ENCODE results near the gene FAM236D. TPM values are rescaled to one million over a fixed set of nuclear protein-coding genes. Genes with fewer than 3 reads are reported as not detected.
"Not testable (repeated sequence)": the region's sequence is repeated elsewhere in the genome, so short reads cannot be mapped to it uniquely, and the experiment has no call there.

The FAM236D gene
- total RNA-seq, 1 experiment from 2014 or later: not detected

- WGBS (ENCODE audit: extremely low coverage, insufficient read length, low lambda C conversion rate): no CpG with 5 or more reads among the region's 44 CpGs
- H3K27me3 Mint-ChIP-seq (ENCODE audit: low read depth); H3K9ac ChIP-seq (ENCODE audit: extremely low read depth, insufficient read length, low read length); H3K36me3 Mint-ChIP-seq (ENCODE audit: insufficient read depth in 1 of 3, low read depth in 3 of 3); H3K23me2 ChIP-seq (ENCODE audit: insufficient read length, low read depth, low read length, poor library complexity, severe bottlenecking); H3K27ac ChIP-seq (ENCODE audit: insufficient read length, low read depth, low read length); H4K91ac ChIP-seq (ENCODE audit: insufficient read length, low read depth, low read length); H2BK120ac ChIP-seq (ENCODE audit: low read depth, low read length, poor library complexity, severe bottlenecking); H3K4me1 ChIP-seq (ENCODE audit: insufficient read depth, low read length); H3K4me1 Mint-ChIP-seq; H3K27me3 ChIP-seq (ENCODE audit: insufficient read depth, low read length); H3K18ac ChIP-seq (ENCODE audit: insufficient read length, low read depth, low read length); H3K79me2 ChIP-seq (ENCODE audit: insufficient read depth, low read length); H3K9me3 ChIP-seq (ENCODE audit: control insufficient read depth, low read depth, low read length); H3K4ac ChIP-seq (ENCODE audit: low read depth, low read length); H2BK12ac ChIP-seq (ENCODE audit: insufficient read length, low read depth, low read length); H4K8ac ChIP-seq (replicated peaks; ENCODE audit: insufficient read length, low read depth, low read length); H2BK15ac ChIP-seq (ENCODE audit: low read depth, low read length); H2AK5ac ChIP-seq (ENCODE audit: insufficient read length, low read length); H3K23ac ChIP-seq (ENCODE audit: insufficient read length, low read depth, low read length); H3K27ac Mint-ChIP-seq; H2BK5ac ChIP-seq (ENCODE audit: insufficient read length, low read length); H2BK20ac ChIP-seq (ENCODE audit: low read depth, low read length, poor library complexity, severe bottlenecking); H3K4me3 Mint-ChIP-seq; H3T11ph ChIP-seq (ENCODE audit: low read length); H4K5ac ChIP-seq (ENCODE audit: insufficient read length, low read depth, low read length); H3K56ac ChIP-seq (ENCODE audit: insufficient read length, low read depth, low read length); H2AFZ ChIP-seq (ENCODE audit: low read length); H4K20me1 ChIP-seq (ENCODE audit: control insufficient read depth, insufficient read depth, insufficient read length); DNase-seq; H3K79me1 ChIP-seq (ENCODE audit: insufficient read depth, low read depth, low read length, poor library complexity, severe bottlenecking); H3K9me3 Mint-ChIP-seq; H3K14ac ChIP-seq (ENCODE audit: insufficient read depth, low read length); H3K4me2 ChIP-seq (ENCODE audit: insufficient read depth, insufficient read length, low read length): not testable (repeated sequence)
Measured at GRCh38 chrX:72776653-72777466, 31.1 kb downstream of the FAM236D start, which contains the start of gene DMRTC1B. Gene DMRTC1B (plus strand): TSS chrX:72776890. CDS start chrX:72845136, 68,246 bp downstream.

GRCh38 chrX:72760454-72760853 is 47.6 kb downstream of the FAM236D start:
- H4K5ac ChIP-seq (ENCODE audit: insufficient read length, low read depth, low read length); H3K36me3 Mint-ChIP-seq (ENCODE audit: insufficient read depth in 1 of 3, low read depth in 3 of 3); H3K4me3 Mint-ChIP-seq; H4K91ac ChIP-seq (ENCODE audit: insufficient read length, low read depth, low read length); H2BK15ac ChIP-seq (ENCODE audit: low read depth, low read length); H2BK120ac ChIP-seq (ENCODE audit: low read depth, low read length, poor library complexity, severe bottlenecking); H3K27me3 ChIP-seq (ENCODE audit: insufficient read depth, low read length); H3K4me2 ChIP-seq (ENCODE audit: insufficient read depth, insufficient read length, low read length); H3K27me3 Mint-ChIP-seq (ENCODE audit: low read depth); H3K9me3 ChIP-seq (ENCODE audit: control insufficient read depth, low read depth, low read length); H3K9ac ChIP-seq (ENCODE audit: extremely low read depth, insufficient read length, low read length); H2AK5ac ChIP-seq (ENCODE audit: insufficient read length, low read length); H3K27ac Mint-ChIP-seq; H3T11ph ChIP-seq (ENCODE audit: low read length); H4K8ac ChIP-seq (replicated peaks; ENCODE audit: insufficient read length, low read depth, low read length); H3K4ac ChIP-seq (ENCODE audit: low read depth, low read length); H4K20me1 ChIP-seq (ENCODE audit: control insufficient read depth, insufficient read depth, insufficient read length); H3K4me1 Mint-ChIP-seq; H3K9me3 Mint-ChIP-seq; H3K23me2 ChIP-seq (ENCODE audit: insufficient read length, low read depth, low read length, poor library complexity, severe bottlenecking); H2BK12ac ChIP-seq (ENCODE audit: insufficient read length, low read depth, low read length); H2AFZ ChIP-seq (ENCODE audit: low read length); H2BK20ac ChIP-seq (ENCODE audit: low read depth, low read length, poor library complexity, severe bottlenecking); H3K79me2 ChIP-seq (ENCODE audit: insufficient read depth, low read length); H3K56ac ChIP-seq (ENCODE audit: insufficient read length, low read depth, low read length); H2BK5ac ChIP-seq (ENCODE audit: insufficient read length, low read length); DNase-seq; H3K79me1 ChIP-seq (ENCODE audit: insufficient read depth, low read depth, low read length, poor library complexity, severe bottlenecking); H3K14ac ChIP-seq (ENCODE audit: insufficient read depth, low read length); H3K18ac ChIP-seq (ENCODE audit: insufficient read length, low read depth, low read length); H3K4me1 ChIP-seq (ENCODE audit: insufficient read depth, low read length); H3K23ac ChIP-seq (ENCODE audit: insufficient read length, low read depth, low read length); H3K27ac ChIP-seq (ENCODE audit: insufficient read length, low read depth, low read length): not testable (repeated sequence)
- WGBS (ENCODE audit: extremely low coverage, insufficient read length, low lambda C conversion rate): no CpG with 5 or more reads among the region's 9 CpGs
